ENCODE data around the gene IFNGR2.
A peak's percentile ranks its signal among the peaks of the same experiment; 100 is the strongest.
"Not testable (repeated sequence)": the region's sequence is repeated elsewhere in the genome, so short reads cannot be mapped to it uniquely, and the experiment has no call there.

The IFNGR2 gene

GRCh38 chr21:33360281-33360680, 42.9 kb upstream of the IFNGR2 start:
- H3K36me3 ChIP-seq, result peaks cover 37% of the 10 kb centered on the region
- H3K4me3 ChIP-seq (ENCODE audit: low read depth in 1 of 2, low read length in 1 of 2), result no peak overlapping the region
- no peaks in the 10 kb centered on the region for H3K27me3 ChIP-seq
- no peaks in the 10 kb centered on the region for H3K9me3 ChIP-seq
- H3K27ac ChIP-seq, result peak overlapping the region; percentile 94
- peaks cover 48 to 49% of the 10 kb centered on the region in 2 experiments for H3K4me1 ChIP-seq (ENCODE audit: control insufficient read depth in 1 of 2, insufficient read depth in 1 of 2, low read depth in 1 of 2, low read length in 1 of 2)
- TF ChIP-seq CTCF (IDR thresholded peaks at IDR 0.05), result no peak

- peaks cover 55 to 56% of the 10 kb centered on the region in 2 experiments for H3K4me1 ChIP-seq (ENCODE audit: control insufficient read depth in 1 of 2, insufficient read depth in 1 of 2, low read depth in 1 of 2, low read length in 1 of 2)
- H3K36me3 ChIP-seq, result peaks cover 29% of the 10 kb centered on the region
- H3K27ac ChIP-seq, result peak overlapping the region; percentile 94
- no peaks in the 10 kb centered on the region for H3K9me3 ChIP-seq
- peak; percentile 90 for TF ChIP-seq CTCF (IDR thresholded peaks at IDR 0.05)
- peak overlapping the region; percentile 58 to 70 for H3K4me3 ChIP-seq (ENCODE audit: low read depth in 1 of 2, low read length in 1 of 2)
- H3K27me3 ChIP-seq, result no peaks in the 10 kb centered on the region
These were observed 42.2 kb upstream of the IFNGR2 start for GRCh38 chr21:33360881-33361602.

- Histone ChIP-seq H3K27ac (peak overlapping the region; percentile 94), H3K27me3 (no peaks in the 10 kb centered on the region), H3K4me3 (ENCODE audit: low read depth in 1 of 2, low read length in 1 of 2) (peak overlapping the region; percentile 58 to 70), H3K36me3 (peaks cover 19% of the 10 kb centered on the region), H3K9me3 (no peaks in the 10 kb centered on the region), H3K4me1 (ENCODE audit: control insufficient read depth in 1 of 2, insufficient read depth in 1 of 2, low read depth in 1 of 2, low read length in 1 of 2) (peaks cover 62 to 63% of the 10 kb centered on the region in 2 experiments)
- TF ChIP-seq CTCF (IDR thresholded peaks at IDR 0.05), result peak; percentile 31
These were observed 41.1 kb upstream of the IFNGR2 start for GRCh38 chr21:33362044-33362555.

GRCh38 chr21:33363911-33364609, 39.2 kb upstream of the IFNGR2 start:
- peak overlapping the region; percentile 15 to 36 for H3K4me3 ChIP-seq (ENCODE audit: low read depth in 1 of 2, low read length in 1 of 2)
- peak overlapping the region; percentile 94 for H3K27ac ChIP-seq

GRCh38 chr21:33364830-33365229, 38.4 kb upstream of the IFNGR2 start:
- H3K36me3 ChIP-seq, result peaks cover under 1% of the 10 kb centered on the region
- H3K4me3 ChIP-seq (ENCODE audit: low read depth in 1 of 2, low read length in 1 of 2), result peak overlapping the region; percentile 23 to 27
- TF ChIP-seq CTCF (IDR thresholded peaks at IDR 0.05), result no peak
- peaks cover 78 to 80% of the 10 kb centered on the region in 2 experiments for H3K4me1 ChIP-seq (ENCODE audit: control insufficient read depth in 1 of 2, insufficient read depth in 1 of 2, low read depth in 1 of 2, low read length in 1 of 2)
- no peaks in the 10 kb centered on the region for H3K9me3 ChIP-seq
- peak overlapping the region; percentile 94 for H3K27ac ChIP-seq
- no peaks in the 10 kb centered on the region for H3K27me3 ChIP-seq

More at GRCh38 chr21:33363911-33364609, 39.2 kb upstream of the IFNGR2 start:
- H3K27me3 ChIP-seq, H3K36me3 ChIP-seq, H3K9me3 ChIP-seq: not testable (repeated sequence)
- peak; percentile 48 for TF ChIP-seq CTCF (IDR thresholded peaks at IDR 0.05)
- peaks cover 78 to 80% of the 10 kb centered on the region in 2 experiments for H3K4me1 ChIP-seq (ENCODE audit: control insufficient read depth in 1 of 2, insufficient read depth in 1 of 2, low read depth in 1 of 2, low read length in 1 of 2)

All from neutrophil (primary cell).